CD8-positive, alpha-beta memory T cell (primary cell): ENCODE results near the gene ESYT2. TPM values are rescaled to one million over a fixed set of nuclear protein-coding genes. Genes with fewer than 3 reads are reported as not detected.

Source experiments
- CTCF ChIA-PET: fragments of 350-600 bp; sonication (Branson Sonifier 250); formaldehyde crosslinking; loops from one replicate; lab custom pipeline; 2021; ENCODE audit warnings: antibody characterized with exemption; lab: Charles Lee
- POLR2A ChIA-PET: fragments of 350-600 bp; sonication (Branson Sonifier 250); formaldehyde crosslinking; loops from one replicate; lab custom pipeline; 2021; ENCODE audit warnings: antibody characterized with exemption; lab: Charles Lee
- DNase-seq, 5 donors: peaks; one replicate each; pipeline versions ENCODE4 v3.0.0 to v3.0.0-alpha.2; 2020 to 2022; ENCODE audit warnings: mixed read lengths in 1 of 5
- H3K27ac ChIP-seq: one replicate; pipeline ENCODE4 v1.7.0; 2013; ENCODE audit warnings: low read depth, mild to moderate bottlenecking, low read length, moderate library complexity
- H3K27me3 ChIP-seq: 2 replicates; pipeline ENCODE4 v1.7.0; 2013; ENCODE audit warnings: low read length, mild to moderate bottlenecking; ENCODE audit not compliant: insufficient read depth, poor library complexity, severe bottlenecking
- H3K36me3 ChIP-seq: 2 replicates; pipeline ENCODE4 v1.7.0; 2013; ENCODE audit warnings: mild to moderate bottlenecking, low read length, moderate library complexity; ENCODE audit not compliant: insufficient read depth
- H3K4me1 ChIP-seq: 2 replicates; pipeline ENCODE4 v1.7.0; 2013; ENCODE audit warnings: mild to moderate bottlenecking, low read length, moderate library complexity; ENCODE audit not compliant: insufficient read depth
- H3K4me3 ChIP-seq: 2 replicates; pipeline ENCODE4 v1.7.0; 2013; ENCODE audit warnings: mild to moderate bottlenecking, low read length
- H3K9me3 ChIP-seq: 2 replicates; pipeline ENCODE4 v1.7.0; 2013; ENCODE audit warnings: mild to moderate bottlenecking, low read length
- H3K27ac Mint-ChIP-seq, 8 donors: one replicate each; pipeline ENCODE4 v1.8.0; 2020 to 2021; ENCODE audit warnings: mixed read lengths in 8 of 8, mild to moderate bottlenecking in 6 of 8, inconsistent platforms in 3 of 8, moderate library complexity in 3 of 8
- H3K27me3 Mint-ChIP-seq, 2 donors: one replicate each; pipeline ENCODE4 v1.8.0; 2020 to 2021; ENCODE audit warnings: mixed read lengths in 2 of 2, mild to moderate bottlenecking in 1 of 2, moderate library complexity in 1 of 2
- H3K36me3 Mint-ChIP-seq, 3 donors: one replicate each; pipeline ENCODE4 v1.8.0; 2020 to 2021; ENCODE audit warnings: mixed read lengths in 3 of 3, inconsistent platforms in 1 of 3, mild to moderate bottlenecking in 1 of 3
- H3K4me1 Mint-ChIP-seq, 3 donors: one replicate each; pipeline ENCODE4 v1.8.0; 2020 to 2021; ENCODE audit warnings: mixed read lengths in 3 of 3, inconsistent platforms in 1 of 3, mild to moderate bottlenecking in 1 of 3
- H3K4me3 Mint-ChIP-seq, 7 donors: one replicate each; pipeline ENCODE4 v1.8.0; 2020 to 2021; ENCODE audit warnings: mixed read lengths in 7 of 7, mild to moderate bottlenecking in 6 of 7, moderate library complexity in 4 of 7, inconsistent platforms in 2 of 7
- H3K9me3 Mint-ChIP-seq, 5 donors: one replicate each; pipeline ENCODE4 v1.8.0; 2020 to 2022; ENCODE audit warnings: mixed read lengths in 5 of 5, mild to moderate bottlenecking in 3 of 5, moderate library complexity in 2 of 5, inconsistent platforms in 1 of 5
- polyA plus RNA-seq: library from polyadenylated mRNA; unstranded; fragments of 300-500 nt; fragmentation: Illumina TruSeq; gene quantifications from one replicate; pipeline ENCODE4 v1.2.3, GENCODE V29; 2021
- total RNA-seq, 2 experiments: library from RNA; stranded (reverse); gene quantifications; one replicate each; pipeline ENCODE4 v1.2.3, GENCODE V29; 2021

The ESYT2 gene
- total and polyA plus RNA-seq, 3 experiments from 2014 or later = 55.6 to 99.4 (median 56.1) TPM

DNA sequence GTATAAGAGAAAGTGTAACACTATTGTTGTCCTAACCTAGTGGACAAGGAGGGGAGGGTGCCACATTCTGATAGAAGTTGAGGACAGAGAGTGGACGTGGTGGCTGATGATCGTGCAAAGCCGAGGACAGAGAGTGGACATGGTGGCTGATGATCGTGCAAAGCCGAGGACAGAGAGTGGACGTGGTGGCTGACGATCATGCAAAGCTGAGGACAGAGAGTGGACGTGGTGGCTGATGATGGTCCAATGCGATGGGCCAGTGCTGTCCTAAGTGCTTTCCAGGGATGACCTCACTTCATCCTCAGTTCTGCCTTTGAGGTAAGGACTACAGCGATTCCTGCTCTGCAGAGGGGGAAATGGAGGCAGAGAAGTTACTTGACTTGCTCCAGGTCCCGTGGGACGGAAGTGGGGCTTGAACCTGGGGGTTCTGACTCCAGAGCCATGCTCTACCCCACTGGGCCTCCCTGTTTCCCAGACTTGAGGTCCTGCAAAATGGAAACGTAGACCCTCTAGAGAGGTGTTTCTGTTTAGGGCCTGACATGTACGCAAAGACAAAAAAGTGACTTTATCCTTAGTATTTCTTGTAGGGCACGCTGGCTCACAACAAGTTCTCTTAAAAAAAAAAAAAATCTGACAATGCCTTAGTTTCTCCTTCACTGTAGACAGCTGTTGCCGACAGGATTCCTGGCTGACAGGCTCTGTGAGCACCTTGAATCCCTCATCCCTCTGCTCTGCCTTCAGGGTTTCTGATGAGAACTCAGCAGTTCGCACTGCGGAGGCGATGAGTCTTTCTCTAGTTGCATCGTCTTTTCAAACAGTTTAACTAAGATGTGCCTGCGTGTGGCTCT is 104.4 kb downstream of the ESYT2 start:
- H3K27ac Mint-ChIP-seq = no peak overlapping the region

DNA sequence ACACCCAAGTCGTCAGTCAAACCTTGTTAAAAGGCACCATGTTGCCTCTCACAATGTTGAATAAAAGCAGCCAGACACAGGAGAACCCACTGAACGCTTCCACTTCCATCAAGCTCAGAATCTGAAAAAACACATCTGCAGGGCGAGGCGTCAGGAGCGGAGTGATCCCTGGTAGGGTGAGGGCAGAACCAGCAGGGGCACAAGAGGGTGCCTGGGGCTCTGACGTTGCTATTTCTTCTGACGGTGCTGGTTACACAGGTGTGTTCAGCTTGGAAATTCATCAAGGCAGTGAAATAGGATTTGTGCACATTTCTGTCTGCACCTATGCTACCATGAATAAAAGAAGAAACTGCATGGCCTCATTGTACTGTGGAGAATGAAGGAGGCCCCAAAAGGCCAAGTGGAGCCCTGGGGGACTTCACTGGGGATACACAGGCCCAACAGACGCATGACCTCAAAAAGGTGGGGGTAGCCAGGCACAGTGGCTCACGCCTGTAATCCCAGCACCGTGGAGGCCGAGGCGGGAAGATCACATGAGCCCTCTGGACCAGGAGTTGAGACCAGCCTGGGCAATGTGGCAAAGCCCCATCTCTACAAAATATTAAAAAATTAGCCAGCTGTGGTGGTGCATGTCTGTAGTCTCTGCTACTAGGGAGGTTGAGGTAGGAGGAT is 105.5 kb downstream of the ESYT2 start:
- H3K27me3 Mint-ChIP-seq = peaks cover under 1 to 2% of the 10 kb centered on the region in 2 donors
- H3K27ac Mint-ChIP-seq = no peak overlapping the region
- Histone ChIP-seq H3K27ac (no peak overlapping the region), H3K4me1 (no peaks in the 10 kb centered on the region), H3K4me3 (no peak overlapping the region), H3K27me3 (no peaks in the 10 kb centered on the region), H3K9me3 (no peaks in the 10 kb centered on the region), H3K36me3 (no peaks in the 10 kb centered on the region)
- peaks cover 0 to 5% (median 2%) of the 10 kb centered on the region in 3 donors for H3K4me1 Mint-ChIP-seq
- DNase-seq = no peak
- H3K9me3 Mint-ChIP-seq = peaks cover 0 to 3% (median 0%) of the 10 kb centered on the region in 5 donors
- H3K36me3 Mint-ChIP-seq = no peaks in the 10 kb centered on the region
- ChIA-PET POLR2A (no interaction called here), CTCF (no interaction called here)
- no peak overlapping the region for H3K4me3 Mint-ChIP-seq

More for the DNA sequence above, 104.4 kb downstream of the ESYT2 start:
- ChIA-PET CTCF (no interaction called here), POLR2A (no interaction called here)
- Mint-ChIP-seq H3K9me3 (peaks cover 0 to 3% (median 0%) of the 10 kb centered on the region in 5 donors), H3K36me3 (peaks cover 0 to 3% (median 3%) of the 10 kb centered on the region in 3 donors), H3K4me1 (peaks cover 2 to 7% (median 4%) of the 10 kb centered on the region in 3 donors), H3K4me3 (no peak overlapping the region), H3K27me3 (no peaks in the 10 kb centered on the region)
- Histone ChIP-seq H3K9me3 (no peaks in the 10 kb centered on the region), H3K4me1 (no peaks in the 10 kb centered on the region), H3K27ac (no peak overlapping the region), H3K27me3 (no peaks in the 10 kb centered on the region), H3K4me3 (no peak overlapping the region), H3K36me3 (no peaks in the 10 kb centered on the region)
- DNase-seq = no peak

DNA sequence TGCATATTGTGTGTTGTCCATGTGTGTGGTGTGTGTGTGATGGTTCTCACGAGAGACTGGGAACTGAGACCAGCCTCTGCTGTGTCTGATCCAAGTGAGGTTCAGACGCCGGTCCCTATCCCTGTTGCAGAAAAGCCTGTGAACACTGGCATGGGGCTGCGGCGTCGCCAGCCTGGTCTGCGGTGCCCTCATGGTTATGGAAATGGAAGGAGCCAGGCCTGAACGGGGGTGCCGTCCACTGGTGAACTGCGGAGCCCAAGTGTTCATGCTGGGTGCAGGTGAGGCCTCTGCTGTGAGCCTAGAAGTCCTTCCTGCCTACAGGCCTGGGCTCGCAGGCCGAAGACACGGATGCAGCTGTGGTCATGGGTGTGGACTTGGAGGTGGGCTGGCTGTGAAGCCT is 106.0 kb downstream of the ESYT2 start:
- Histone ChIP-seq H3K4me3 (no peak overlapping the region), H3K27me3 (no peaks in the 10 kb centered on the region), H3K4me1 (no peaks in the 10 kb centered on the region), H3K9me3 (no peaks in the 10 kb centered on the region), H3K36me3 (no peaks in the 10 kb centered on the region), H3K27ac (no peak overlapping the region)
- Mint-ChIP-seq H3K4me3 (no peak overlapping the region), H3K9me3 (peaks cover 0 to 3% (median 0%) of the 10 kb centered on the region in 5 donors), H3K36me3 (no peaks in the 10 kb centered on the region), H3K4me1 (peaks cover 0 to 5% (median 0%) of the 10 kb centered on the region in 3 donors), H3K27ac (no peak overlapping the region), H3K27me3 (peaks cover 2 to 4% of the 10 kb centered on the region in 2 donors)
- CTCF ChIA-PET = no interaction called here
- no peak for DNase-seq
- POLR2A ChIA-PET = no interaction called here

DNA sequence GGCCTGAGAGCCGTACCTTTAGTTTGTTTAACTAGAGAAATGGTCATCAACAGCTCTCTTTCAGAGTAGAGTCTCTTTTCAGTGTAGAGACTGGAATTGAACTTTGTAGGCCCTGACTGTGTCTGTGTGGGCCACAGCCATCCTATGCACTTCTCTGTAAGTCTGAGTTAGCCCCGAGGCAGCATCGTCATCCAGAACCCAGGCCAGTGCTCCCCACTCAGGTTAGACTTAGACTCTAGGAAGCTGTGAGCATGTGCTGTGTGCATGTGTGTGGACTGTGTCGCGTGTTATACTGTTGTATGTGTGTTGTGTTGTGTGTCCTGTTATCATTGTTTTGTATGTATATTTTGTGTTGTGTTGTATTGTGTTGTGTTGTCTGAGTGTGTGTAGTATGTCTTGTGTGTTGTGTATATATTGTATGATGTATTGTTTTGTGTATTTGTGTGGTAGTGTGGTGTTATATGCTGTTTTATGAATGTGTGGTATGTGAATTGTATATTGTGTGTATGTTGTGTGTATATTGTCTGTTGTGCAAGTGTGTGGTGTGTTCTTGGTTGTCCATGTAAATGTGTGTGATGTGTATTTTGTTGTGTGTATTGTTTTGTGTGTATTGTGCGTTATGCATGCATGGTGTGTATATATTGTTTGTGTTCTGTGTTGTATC is 106.6 kb downstream of the ESYT2 start:
- Mint-ChIP-seq H3K4me3 (no peak overlapping the region), H3K27ac (no peak overlapping the region), H3K4me1 (peaks cover 0 to 5% (median 0%) of the 10 kb centered on the region in 3 donors), H3K36me3 (no peaks in the 10 kb centered on the region), H3K9me3 (peaks cover 0 to 3% (median 0%) of the 10 kb centered on the region in 5 donors), H3K27me3 (peaks cover 2 to 7% of the 10 kb centered on the region in 2 donors)
- Histone ChIP-seq H3K27me3 (no peaks in the 10 kb centered on the region), H3K36me3 (no peaks in the 10 kb centered on the region), H3K27ac (no peak overlapping the region), H3K9me3 (no peaks in the 10 kb centered on the region), H3K4me3 (no peak overlapping the region), H3K4me1 (no peaks in the 10 kb centered on the region)
- ChIA-PET POLR2A (no interaction called here), CTCF (no interaction called here)
- DNase-seq = no peak

DNA sequence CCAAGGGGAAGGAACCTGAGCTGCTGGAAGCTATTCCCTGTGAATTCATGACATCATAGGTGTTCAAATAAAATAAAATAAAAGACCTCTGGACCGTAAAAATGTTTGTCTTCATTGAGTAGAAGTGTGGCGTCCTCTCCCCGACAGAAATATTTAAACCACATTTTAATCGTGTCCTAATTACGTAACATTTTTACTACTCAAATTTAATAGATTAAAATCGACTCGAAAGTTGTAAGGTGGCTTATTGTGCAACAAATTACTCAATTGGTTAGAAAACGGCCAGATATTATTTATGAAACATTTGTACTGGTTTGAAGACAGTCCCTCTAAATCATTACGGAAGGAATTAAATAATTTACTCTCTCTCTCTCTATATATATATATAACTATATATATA is 109.2 kb downstream of the ESYT2 start:
- H3K36me3 Mint-ChIP-seq = no peaks in the 10 kb centered on the region
- Histone ChIP-seq H3K36me3 (no peaks in the 10 kb centered on the region), H3K4me3 (no peak overlapping the region), H3K4me1 (no peaks in the 10 kb centered on the region), H3K27me3 (no peaks in the 10 kb centered on the region), H3K9me3 (no peaks in the 10 kb centered on the region), H3K27ac (no peak overlapping the region)
- ChIA-PET POLR2A (no interaction called here), CTCF (no interaction called here)
- H3K27me3 Mint-ChIP-seq = peaks cover 2 to 15% of the 10 kb centered on the region in 2 donors
- no peak overlapping the region for H3K4me3 Mint-ChIP-seq
- H3K27ac Mint-ChIP-seq = no peak overlapping the region
- peaks cover 0 to 2% (median 0%) of the 10 kb centered on the region in 5 donors for H3K9me3 Mint-ChIP-seq
- H3K4me1 Mint-ChIP-seq = no peaks in the 10 kb centered on the region
- no peak for DNase-seq

DNA sequence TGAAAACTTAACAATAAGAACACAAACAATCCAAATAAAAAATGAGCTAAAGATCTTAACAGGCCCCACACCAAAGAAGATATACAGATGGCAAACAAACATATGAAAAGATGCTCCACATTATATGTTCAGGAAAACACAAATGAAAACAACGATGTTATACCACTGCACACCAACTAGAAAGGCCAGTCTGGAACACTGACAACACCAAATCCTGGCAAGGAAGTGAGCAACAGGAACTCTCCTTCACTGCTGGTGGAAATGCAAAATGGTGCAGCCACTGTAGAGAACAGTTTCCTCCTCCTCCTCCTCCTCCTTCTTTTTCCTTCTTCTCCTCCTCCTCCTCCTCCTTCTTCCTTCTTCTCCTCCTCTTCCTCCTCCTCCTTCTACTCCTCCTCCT is 112.5 kb downstream of the ESYT2 start:
- Histone ChIP-seq H3K4me3 (no peak overlapping the region), H3K9me3 (no peaks in the 10 kb centered on the region), H3K27ac (no peak overlapping the region), H3K36me3 (no peaks in the 10 kb centered on the region), H3K27me3 (no peaks in the 10 kb centered on the region), H3K4me1 (no peaks in the 10 kb centered on the region)
- Mint-ChIP-seq H3K27ac (no peak overlapping the region), H3K9me3 (no peaks in the 10 kb centered on the region), H3K36me3 (no peaks in the 10 kb centered on the region), H3K4me1 (peaks cover 5 to 6% (median 6%) of the 10 kb centered on the region in 3 donors), H3K27me3 (peaks cover 3 to 18% of the 10 kb centered on the region in 2 donors), H3K4me3 (no peak overlapping the region)
- ChIA-PET CTCF (interaction anchor here (1.6 kb wide), 1 partner anchor 260 kb away, joined by 4 read pairs; no protein-coding TSS in a partner anchor), POLR2A (no interaction called here)
- no peak for DNase-seq

DNA sequence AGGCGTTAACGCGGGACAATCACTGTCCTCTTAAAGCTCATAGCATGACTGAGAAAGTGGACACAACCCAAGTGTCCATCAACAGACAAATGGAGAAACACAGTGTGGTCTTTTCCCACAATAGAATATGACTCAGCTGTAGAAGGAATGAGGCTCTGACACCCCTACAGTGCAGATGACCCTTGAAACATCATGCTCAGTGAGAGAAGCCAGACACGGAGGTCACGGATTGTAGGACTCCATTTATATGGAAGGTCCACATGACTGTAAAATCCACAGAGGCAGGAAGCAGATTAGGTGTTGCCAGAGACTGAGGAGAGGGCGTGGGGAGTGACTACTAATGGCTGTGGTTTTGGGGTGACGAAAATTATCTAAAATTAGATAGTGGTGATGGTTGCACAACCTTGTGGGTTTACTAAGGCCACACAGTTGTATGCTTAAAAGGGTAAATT is 118.6 kb downstream of the ESYT2 start:
- Histone ChIP-seq H3K4me1 (peaks cover 6% of the 10 kb centered on the region), H3K27ac (no peak overlapping the region), H3K4me3 (no peak overlapping the region), H3K27me3 (no peaks in the 10 kb centered on the region), H3K36me3 (no peaks in the 10 kb centered on the region), H3K9me3 (no peaks in the 10 kb centered on the region)
- Mint-ChIP-seq H3K27ac (peak overlapping the region in 4 of 8 donors; percentile 14 to 52 (median 28)), H3K4me1 (peaks cover 18 to 21% (median 21%) of the 10 kb centered on the region in 3 donors), H3K9me3 (no peaks in the 10 kb centered on the region), H3K4me3 (peak overlapping the region in 6 of 7 donors; percentile 2 to 74 (median 28)), H3K36me3 (no peaks in the 10 kb centered on the region), H3K27me3 (peaks cover 4 to 6% of the 10 kb centered on the region in 2 donors)
- DNase-seq = peak in 2 of 5 donors; percentile 22 to 52
- ChIA-PET POLR2A (interaction anchor here (0.6 kb wide), 1 partner anchor 38 kb away, joined by 6 read pairs; no protein-coding TSS in a partner anchor), CTCF (interaction anchor here (2.0 kb wide), 1 partner anchor 266 kb away, joined by 6 read pairs; no protein-coding TSS in a partner anchor)
